OCI-LY1 (cell line): ENCODE results near the gene PTPRG.

ENCODE experiments used
- H2AFZ ChIP-seq: fragments of 200-600 bp; sonication (generic), shearing (Covaris generic); 2 replicates; pipeline ENCODE4 v1.6.0; 2014; ENCODE audit warnings: antibody characterized with exemption, mild to moderate bottlenecking, low read length
- H3F3A ChIP-seq: fragments of 200-600 bp; sonication (generic), shearing (Covaris generic); 2 replicates; pipeline ENCODE4 v1.6.0; 2014; ENCODE audit warnings: mild to moderate bottlenecking, antibody characterized with exemption, low read length, moderate library complexity; ENCODE audit not compliant: insufficient read depth
- H3K27ac ChIP-seq: fragments of 200-600 bp; sonication (generic); 2 replicates; pipeline ENCODE4 v1.5.1; 2014; ENCODE audit warnings: low read length, mixed run types, mild to moderate bottlenecking, low read depth; ENCODE audit not compliant: poor library complexity, severe bottlenecking
- H3K27me3 ChIP-seq: fragments of 200-600 bp; sonication (generic); 2 replicates; pipeline ENCODE4 v1.6.0; 2014; ENCODE audit warnings: antibody characterized with exemption, mild to moderate bottlenecking, low read length, moderate library complexity; ENCODE audit not compliant: insufficient read depth
- H3K36me3 ChIP-seq: fragments of 200-600 bp; sonication (generic); 2 replicates; pipeline ENCODE4 v1.6.1; 2014; ENCODE audit warnings: mild to moderate bottlenecking, antibody characterized with exemption, low read length, moderate library complexity, mixed read lengths; ENCODE audit not compliant: insufficient read depth
- H3K4me1 ChIP-seq: fragments of 200-600 bp; sonication (generic); 2 replicates; pipeline ENCODE4 v1.5.1; 2014; ENCODE audit warnings: mild to moderate bottlenecking, low read length, moderate library complexity; ENCODE audit not compliant: insufficient read depth, severe bottlenecking
- H3K4me2 ChIP-seq: fragments of 200-600 bp; sonication (generic), shearing (Covaris generic); 2 replicates; pipeline ENCODE4 v1.6.1; 2014; ENCODE audit warnings: low read length
- H3K4me3 ChIP-seq: fragments of 200-600 bp; sonication (generic); 2 replicates; pipeline ENCODE4 v1.5.1; 2014; ENCODE audit warnings: low read length, low read depth, mild to moderate bottlenecking, mixed read lengths; ENCODE audit not compliant: poor library complexity, severe bottlenecking
- H3K79me2 ChIP-seq: fragments of 200-600 bp; shearing (Covaris generic); 2 replicates; pipeline ENCODE4 v1.6.1; 2016; ENCODE audit warnings: mixed run types, low read length, mixed read lengths; ENCODE audit not compliant: insufficient read depth
- H3K9ac ChIP-seq: fragments of 200-600 bp; sonication (generic), shearing (Covaris generic); 2 replicates; pipeline ENCODE4 v1.6.1; 2014; ENCODE audit warnings: mild to moderate bottlenecking, low read length, mixed read lengths
- H3K9me2 ChIP-seq: fragments of 200-600 bp; sonication (generic), shearing (Covaris generic); 2 replicates; pipeline ENCODE4 v1.6.1; 2014; ENCODE audit warnings: low read depth, mild to moderate bottlenecking, low read length, mixed read lengths
- H3K9me3 ChIP-seq: fragments of 200-600 bp; shearing (Covaris generic); 2 replicates; pipeline ENCODE4 v1.6.1; 2014; ENCODE audit warnings: low read length, mixed read lengths
- H4K20me1 ChIP-seq: fragments of 200-600 bp; sonication (generic), shearing (Covaris generic); 2 replicates; pipeline ENCODE4 v1.6.0; 2016; ENCODE audit warnings: mild to moderate bottlenecking, low read length; ENCODE audit not compliant: insufficient read depth
- EZH2 ChIP-seq: fragments of 200-600 bp; sonication (generic), shearing (Covaris generic); IDR thresholded peaks from 2 replicates; pipeline ENCODE4 v1.8.0; 2017; ENCODE audit warnings: borderline replicate concordance, mixed run types, mild to moderate bottlenecking, antibody characterized with exemption, low read length, moderate library complexity, mixed read lengths
- TF ChIP-seq, protein P1 (sequence below): fragments of 200-600 bp; sonication (generic), shearing (Covaris generic); IDR thresholded peaks from 2 replicates; pipeline ENCODE4 v1.5.1; 2017; ENCODE audit warnings: mild to moderate bottlenecking, antibody characterized with exemption, low read length, moderate library complexity, mixed read lengths

The PTPRG gene

DNA sequence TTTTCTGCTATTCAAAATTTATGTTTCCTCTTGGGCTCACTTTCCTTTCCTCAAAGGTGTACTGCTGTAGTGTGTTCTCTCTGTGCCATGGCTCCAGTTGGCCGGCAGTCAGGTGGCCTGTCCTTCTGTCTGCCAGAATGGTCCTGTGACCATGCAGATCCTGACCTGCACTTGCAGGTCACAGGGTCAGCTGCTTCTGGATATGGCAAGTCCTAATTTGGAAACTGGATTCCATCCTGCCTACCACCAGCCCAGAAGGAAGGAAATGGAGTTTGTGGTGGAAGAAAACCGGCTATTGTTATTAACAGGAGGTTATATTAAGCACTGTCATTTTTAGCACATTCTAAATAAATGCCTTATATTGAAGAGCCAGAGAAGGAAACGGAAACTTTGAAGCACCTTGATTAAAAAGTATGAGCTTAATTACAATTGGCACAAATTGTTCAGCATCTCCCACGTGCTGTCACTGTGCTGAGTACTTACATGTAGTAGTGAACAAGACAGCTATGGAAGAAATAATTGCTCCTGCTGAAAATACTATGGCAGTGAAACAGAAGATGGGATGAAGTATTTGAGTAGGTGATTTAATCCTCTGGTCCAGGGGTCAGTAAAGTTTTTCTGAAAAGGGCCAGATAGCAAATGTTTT is 362.8 kb downstream of the PTPRG start:
- Histone ChIP-seq H3K4me2 (no peak overlapping the region), H3K27ac (no peak overlapping the region), H3K4me3 (no peak overlapping the region), H3K4me1 (no peaks in the 10 kb centered on the region), H2AFZ (no peak overlapping the region), H4K20me1 (no peaks in the 10 kb centered on the region), H3K9ac (no peak overlapping the region), H3K36me3 (no peaks in the 10 kb centered on the region), H3K9me3 (no peaks in the 10 kb centered on the region), H3K79me2 (no peaks in the 10 kb centered on the region), H3K27me3 (no peaks in the 10 kb centered on the region), H3F3A (no peaks in the 10 kb centered on the region), H3K9me2 (no peaks in the 10 kb centered on the region)
- TF ChIP-seq, protein P1, sequence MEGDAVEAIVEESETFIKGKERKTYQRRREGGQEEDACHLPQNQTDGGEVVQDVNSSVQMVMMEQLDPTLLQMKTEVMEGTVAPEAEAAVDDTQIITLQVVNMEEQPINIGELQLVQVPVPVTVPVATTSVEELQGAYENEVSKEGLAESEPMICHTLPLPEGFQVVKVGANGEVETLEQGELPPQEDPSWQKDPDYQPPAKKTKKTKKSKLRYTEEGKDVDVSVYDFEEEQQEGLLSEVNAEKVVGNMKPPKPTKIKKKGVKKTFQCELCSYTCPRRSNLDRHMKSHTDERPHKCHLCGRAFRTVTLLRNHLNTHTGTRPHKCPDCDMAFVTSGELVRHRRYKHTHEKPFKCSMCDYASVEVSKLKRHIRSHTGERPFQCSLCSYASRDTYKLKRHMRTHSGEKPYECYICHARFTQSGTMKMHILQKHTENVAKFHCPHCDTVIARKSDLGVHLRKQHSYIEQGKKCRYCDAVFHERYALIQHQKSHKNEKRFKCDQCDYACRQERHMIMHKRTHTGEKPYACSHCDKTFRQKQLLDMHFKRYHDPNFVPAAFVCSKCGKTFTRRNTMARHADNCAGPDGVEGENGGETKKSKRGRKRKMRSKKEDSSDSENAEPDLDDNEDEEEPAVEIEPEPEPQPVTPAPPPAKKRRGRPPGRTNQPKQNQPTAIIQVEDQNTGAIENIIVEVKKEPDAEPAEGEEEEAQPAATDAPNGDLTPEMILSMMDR, result no peak
- TF ChIP-seq EZH2, result no peak

DNA sequence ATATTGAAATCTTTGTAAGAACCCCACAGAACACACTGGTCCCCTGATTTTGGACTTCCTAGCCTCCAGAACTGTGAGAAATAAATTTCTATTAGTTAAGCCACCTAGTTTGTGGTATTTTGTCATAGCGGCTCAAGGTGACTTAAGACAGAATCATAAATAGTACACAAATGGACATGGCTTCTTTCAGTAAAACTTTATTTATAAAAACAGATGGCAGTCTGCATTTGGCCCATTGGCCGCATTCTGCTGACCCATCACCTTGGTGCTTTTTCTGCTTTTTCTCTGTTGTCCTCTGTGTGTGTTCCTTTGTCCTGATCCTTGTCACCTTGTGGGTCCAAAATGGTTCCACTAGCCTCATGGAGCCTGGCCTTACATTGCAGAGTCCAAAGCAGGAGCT is 363.6 kb downstream of the PTPRG start:
- Histone ChIP-seq H3K36me3 (no peaks in the 10 kb centered on the region), H3K9ac (no peak overlapping the region), H3K4me2 (no peak overlapping the region), H4K20me1 (no peaks in the 10 kb centered on the region), H3K4me3 (no peak overlapping the region), H3K27ac (no peak overlapping the region), H3K27me3 (no peaks in the 10 kb centered on the region), H3K79me2 (no peaks in the 10 kb centered on the region), H3K4me1 (no peaks in the 10 kb centered on the region), H2AFZ (no peak overlapping the region), H3K9me3 (no peaks in the 10 kb centered on the region), H3F3A (no peaks in the 10 kb centered on the region), H3K9me2 (no peaks in the 10 kb centered on the region)
- TF ChIP-seq EZH2, result no peak
- TF ChIP-seq, protein P1, result no peak

DNA sequence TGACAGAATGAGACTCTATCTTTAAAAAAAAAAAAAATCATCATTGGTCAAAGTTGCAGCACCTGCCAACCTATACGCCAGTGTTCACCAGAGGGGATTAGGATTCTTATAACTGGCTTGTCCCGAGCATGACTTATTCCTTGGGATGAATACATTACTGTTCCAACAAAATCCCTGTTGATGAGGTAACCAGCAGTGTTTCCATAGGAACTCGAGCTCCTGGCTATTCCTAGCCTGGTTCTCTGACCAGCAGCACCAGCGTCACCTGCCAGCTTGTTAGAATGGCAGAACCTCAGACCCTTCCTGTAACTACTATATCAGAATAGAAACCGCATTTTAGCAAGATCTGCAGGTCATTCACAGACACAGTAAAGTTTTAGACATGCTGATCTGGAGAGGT is 364.4 kb downstream of the PTPRG start:
- H3K4me1 ChIP-seq, result no peaks in the 10 kb centered on the region
- H3K4me2 ChIP-seq, result no peak overlapping the region
- no peaks in the 10 kb centered on the region for H3K79me2 ChIP-seq
- no peak overlapping the region for H3K9ac ChIP-seq
- H3F3A ChIP-seq, result no peaks in the 10 kb centered on the region
- H3K27ac ChIP-seq, result no peak overlapping the region
- H3K9me2 ChIP-seq, result no peaks in the 10 kb centered on the region
- no peaks in the 10 kb centered on the region for H3K27me3 ChIP-seq
- no peaks in the 10 kb centered on the region for H3K9me3 ChIP-seq
- H4K20me1 ChIP-seq, result no peaks in the 10 kb centered on the region
- H3K4me3 ChIP-seq, result no peak overlapping the region
- H3K36me3 ChIP-seq, result no peaks in the 10 kb centered on the region
- H2AFZ ChIP-seq, result no peak overlapping the region
- TF ChIP-seq EZH2, result no peak
- TF ChIP-seq, protein P1, result no peak
